Body of pancreas (tissue), 4 donors: ENCODE measurements around the gene AKT1S1. TPM values are rescaled to one million over a fixed set of nuclear protein-coding genes. Genes with fewer than 3 reads are reported as not detected.

Experiments used
- ATAC-seq: fragments of 150-250 bp; one replicate; pipeline ENCODE4 v1.9.1; 2016
- DNase-seq, 4 donors: peaks; one replicate each; pipeline ENCODE4 v3.0.0-alpha.2; 2019
- H3K27ac ChIP-seq, 4 donors: fragments of 200-600 bp; sonication (generic); 1 replicate in 3 of 4; 2 replicates in 1 of 4; pipeline versions ENCODE4 v1.5.1 to v1.6.1; 2016 to 2019; ENCODE audit warnings: mild to moderate bottlenecking in 1 of 4, mixed read lengths in 1 of 4, moderate library complexity in 1 of 4
- H3K27me3 ChIP-seq, 2 donors: fragments of 200-600 bp; sonication (generic); one replicate each; pipeline ENCODE4 v1.6.0; 2016; ENCODE audit warnings: mild to moderate bottlenecking in 1 of 2
- H3K36me3 ChIP-seq, 2 donors: fragments of 200-600 bp; sonication (generic); replicated peaks in 1 of 2; 2 replicates each; pipeline ENCODE4 v1.5.1; 2016; ENCODE audit warnings: low read depth in 2 of 2; ENCODE audit not compliant: insufficient read depth in 1 of 2
- H3K4me1 ChIP-seq: fragments of 200-600 bp; sonication (generic); one replicate; pipeline ENCODE4 v1.6.0; 2016
- H3K4me3 ChIP-seq, 2 donors: fragments of 200-600 bp; sonication (generic); 1 replicate in 1 of 2; 2 replicates in 1 of 2; pipeline ENCODE4 v1.5.1; 2016 to 2019
- H3K9me3 ChIP-seq, 3 donors: fragments of 200-600 bp; sonication (generic); 1 replicate in 2 of 3; 2 replicates in 1 of 3; pipeline ENCODE4 v1.5.1; 2016
- CTCF ChIP-seq, 7 experiments: fragments of 450-650 bp in 4 of 7; fragments of 200-600 bp in 3 of 7; sonication (generic) in 3 of 7; IDR thresholded peaks; one replicate each; pipeline ENCODE4 v1.5.1; 2016 to 2019; ENCODE audit warnings: antibody characterized with exemption in 7 of 7
- POLR2A ChIP-seq, 3 donors: fragments of 450-650 bp; IDR thresholded peaks; one replicate each; pipeline ENCODE4 v1.6.1; 2016; ENCODE audit warnings: antibody characterized with exemption in 3 of 3, mild to moderate bottlenecking in 2 of 3
- WGBS, 2 donors: methylation state at CpG; one replicate each; pipeline ENCODE4 v1.1.5; 2017; 5-methylcytosine and 5-hydroxymethylcytosine counted together
- intact Hi-C: fragments of 100-400 bp; cut with DNase I; formaldehyde crosslinking; loops from one replicate; pipeline ENCODE4 v1.15.1; 2023
- total RNA-seq, 2 donors: library from RNA; depleted of rRNA; stranded (reverse); fragments of >200 nt; gene quantifications; one replicate each; pipeline ENCODE4 v1.1.0, GENCODE V29; 2016

Gene AKT1S1
- total RNA-seq, 2 donors from 2014 or later, result 7.5 to 20.1 TPM

GRCh38 chr19:49923055-49924003, 46.2 kb upstream of the AKT1S1 start:
- Histone ChIP-seq H3K4me1 (peaks cover 11% of the 10 kb centered on the region), H3K4me3 (no peak overlapping the region), H3K27me3 (no peaks in the 10 kb centered on the region), H3K9me3 (no peaks in the 10 kb centered on the region), H3K27ac (no peak overlapping the region), H3K36me3 (peaks cover 0 to 6% of the 10 kb centered on the region in 2 donors)
- intact Hi-C loops, result no loop called here
- ATAC-seq, result no peak
- TF ChIP-seq CTCF (IDR thresholded peaks at IDR 0.05), result no peak
- no peak for TF ChIP-seq POLR2A (IDR thresholded peaks at IDR 0.05)
- DNase-seq, result no peak
- 83 to 92% methylated on average over 27 to 30 of the region's 31 CpGs for WGBS, 2 donors

- peaks cover 0 to 6% of the 10 kb centered on the region in 2 donors for H3K36me3 ChIP-seq
- TF ChIP-seq POLR2A (IDR thresholded peaks at IDR 0.05) (no peak), CTCF (IDR thresholded peaks at IDR 0.05) (no peak)
Measured at GRCh38 chr19:49921871-49922795, 45.0 kb upstream of the AKT1S1 start.

DNA sequence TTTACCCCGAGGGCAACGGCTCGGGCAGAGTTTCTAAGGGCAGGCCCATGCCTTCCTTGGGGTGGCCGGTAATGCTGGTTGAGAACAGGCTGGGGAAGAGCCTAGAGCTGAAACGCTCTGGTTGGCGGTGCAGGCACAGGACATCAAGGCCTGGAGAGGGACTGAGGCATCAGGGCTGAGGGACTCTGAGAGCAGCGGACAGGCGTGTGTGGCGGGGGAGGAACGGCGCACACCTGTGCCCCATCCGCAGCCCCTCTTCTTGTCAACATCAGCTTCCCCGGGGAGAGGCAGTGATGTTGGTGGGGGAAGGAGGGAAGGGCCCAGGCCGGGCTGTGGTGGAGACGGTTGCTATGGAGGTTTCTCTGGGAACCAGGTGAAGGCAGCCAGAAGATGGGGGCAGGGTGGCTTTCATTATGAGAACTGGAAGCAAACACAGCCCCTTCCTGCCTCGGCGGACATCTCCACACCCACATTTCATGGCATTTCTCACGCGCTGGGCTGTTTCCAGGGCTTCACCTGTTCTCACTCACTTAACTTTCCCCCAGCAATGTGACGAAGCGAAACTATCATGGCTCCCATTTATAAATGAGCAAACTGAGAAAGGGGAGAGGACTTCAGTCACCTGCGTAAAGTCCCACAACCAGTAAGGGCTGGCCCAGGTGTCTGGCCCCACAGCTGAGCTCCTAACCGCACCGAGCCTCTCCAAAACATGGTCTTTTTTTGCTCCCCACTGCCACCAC, 43.6 kb upstream of the AKT1S1 start:
- Histone ChIP-seq H3K36me3 (peaks cover 0 to 6% of the 10 kb centered on the region in 2 donors), H3K27me3 (no peaks in the 10 kb centered on the region), H3K4me1 (no peaks in the 10 kb centered on the region), H3K9me3 (no peaks in the 10 kb centered on the region), H3K27ac (no peak overlapping the region), H3K4me3 (no peak overlapping the region)
- no peak for DNase-seq
- intact Hi-C loops, result no loop called here
- 78 to 83% methylated on average over 12 to 23 of the region's 24 CpGs for WGBS, 2 donors
- TF ChIP-seq POLR2A (IDR thresholded peaks at IDR 0.05) (no peak), CTCF (IDR thresholded peaks at IDR 0.05) (no peak)
- no peak for ATAC-seq

More at GRCh38 chr19:49921871-49922795, 45.0 kb upstream of the AKT1S1 start:
- Histone ChIP-seq H3K27ac (no peak overlapping the region), H3K9me3 (no peaks in the 10 kb centered on the region), H3K4me3 (no peak overlapping the region), H3K27me3 (no peaks in the 10 kb centered on the region), H3K4me1 (no peaks in the 10 kb centered on the region)
- ATAC-seq, result no peak
- WGBS, 2 donors, result 81 to 90% methylated on average over 17 to 22 of the region's 22 CpGs
- intact Hi-C loops, result no loop called here
- DNase-seq, result no peak

- Histone ChIP-seq H3K27me3 (no peaks in the 10 kb centered on the region), H3K9me3 (no peaks in the 10 kb centered on the region), H3K4me1 (no peaks in the 10 kb centered on the region), H3K36me3 (no peaks in the 10 kb centered on the region), H3K4me3 (no peak overlapping the region), H3K27ac (no peak overlapping the region)
- ATAC-seq (no peak), DNase-seq (no peak)
- WGBS, 2 donors, result 92 to 93% methylated on average over 8 of the region's 8 CpGs
- intact Hi-C loops, result no loop called here
- TF ChIP-seq POLR2A (IDR thresholded peaks at IDR 0.05) (no peak), CTCF (IDR thresholded peaks at IDR 0.05) (no peak)
Measured at GRCh38 chr19:49918089-49918488, 40.9 kb upstream of the AKT1S1 start.
